HFF-Myc (cell line): ENCODE measurements around the gene REEP1.

ENCODE experiments used
- DNase-seq: peaks from one replicate; pipeline ENCODE4 v3.0.0-alpha.2; 2011; ENCODE audit warnings: low read depth; ENCODE audit errors: extremely low read depth
- H3K4me3 ChIP-seq: replicated peaks from 2 replicates; pipeline ENCODE4 v1.5.1; 2011; ENCODE audit warnings: low read depth, mild to moderate bottlenecking, control low read depth, low read length
- TF ChIP-seq, protein P1 (sequence below): IDR thresholded peaks from 2 replicates; pipeline ENCODE4 v1.5.1; 2012; ENCODE audit warnings: mild to moderate bottlenecking, low read depth, low read length, control low read depth; ENCODE audit errors: missing control alignments

Gene REEP1

DNA sequence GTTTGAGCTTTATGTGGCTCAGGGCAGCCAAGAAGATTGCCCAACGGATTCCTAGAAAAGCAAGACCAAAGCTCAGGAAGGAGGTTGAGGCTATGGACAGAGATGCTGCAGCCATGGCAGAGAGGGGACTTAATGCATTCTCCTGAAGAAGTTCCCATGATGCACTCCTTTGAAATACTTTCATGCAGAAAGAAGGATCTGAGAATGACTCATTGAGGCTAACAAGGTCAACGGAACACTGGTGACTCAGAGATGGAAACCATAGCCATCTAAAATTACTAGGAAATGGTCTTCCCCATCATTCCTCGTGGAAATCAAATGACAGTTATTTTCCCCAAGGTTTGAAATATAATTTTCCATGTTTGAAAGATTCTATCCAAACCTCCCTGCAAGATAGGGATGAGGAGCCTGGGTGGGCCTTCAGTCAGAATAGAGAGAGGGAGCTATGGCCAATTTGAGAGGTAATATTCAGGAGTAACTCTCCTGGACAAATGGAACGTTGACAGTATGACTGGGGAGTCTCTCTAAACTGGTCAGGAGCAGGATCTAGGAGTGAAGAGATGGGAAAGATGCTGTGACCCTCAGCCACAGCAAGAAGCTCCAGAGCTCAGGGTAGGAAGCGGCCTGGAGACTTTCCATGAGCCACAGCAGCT, 63.0 kb downstream of the REEP1 start:
- TF ChIP-seq, protein P1, sequence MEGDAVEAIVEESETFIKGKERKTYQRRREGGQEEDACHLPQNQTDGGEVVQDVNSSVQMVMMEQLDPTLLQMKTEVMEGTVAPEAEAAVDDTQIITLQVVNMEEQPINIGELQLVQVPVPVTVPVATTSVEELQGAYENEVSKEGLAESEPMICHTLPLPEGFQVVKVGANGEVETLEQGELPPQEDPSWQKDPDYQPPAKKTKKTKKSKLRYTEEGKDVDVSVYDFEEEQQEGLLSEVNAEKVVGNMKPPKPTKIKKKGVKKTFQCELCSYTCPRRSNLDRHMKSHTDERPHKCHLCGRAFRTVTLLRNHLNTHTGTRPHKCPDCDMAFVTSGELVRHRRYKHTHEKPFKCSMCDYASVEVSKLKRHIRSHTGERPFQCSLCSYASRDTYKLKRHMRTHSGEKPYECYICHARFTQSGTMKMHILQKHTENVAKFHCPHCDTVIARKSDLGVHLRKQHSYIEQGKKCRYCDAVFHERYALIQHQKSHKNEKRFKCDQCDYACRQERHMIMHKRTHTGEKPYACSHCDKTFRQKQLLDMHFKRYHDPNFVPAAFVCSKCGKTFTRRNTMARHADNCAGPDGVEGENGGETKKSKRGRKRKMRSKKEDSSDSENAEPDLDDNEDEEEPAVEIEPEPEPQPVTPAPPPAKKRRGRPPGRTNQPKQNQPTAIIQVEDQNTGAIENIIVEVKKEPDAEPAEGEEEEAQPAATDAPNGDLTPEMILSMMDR: no peak
- no peak overlapping the region for H3K4me3 ChIP-seq
- peak; percentile 45 for DNase-seq

DNA sequence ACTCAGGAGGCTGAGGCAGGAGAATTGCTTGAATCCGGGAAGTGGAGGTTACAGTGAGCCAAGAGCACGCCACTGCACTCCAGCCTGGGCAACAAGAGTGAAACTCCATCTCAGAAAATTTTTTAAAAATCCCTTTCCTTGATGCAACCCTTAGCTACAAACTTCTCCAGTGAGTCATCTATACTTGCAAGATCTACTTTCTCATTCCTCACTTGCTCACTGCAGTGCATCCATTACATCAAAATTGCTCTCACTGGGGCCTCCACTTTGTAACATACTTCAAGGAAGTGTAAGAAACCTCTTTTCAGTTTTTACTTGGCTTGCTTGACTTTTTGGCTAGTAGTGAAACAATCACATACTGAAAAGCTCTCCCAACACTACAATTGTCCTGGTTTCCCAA, 65.3 kb downstream of the REEP1 start:
- TF ChIP-seq, protein P1: no peak
- DNase-seq: no peak
- H3K4me3 ChIP-seq: no peak overlapping the region

GRCh38 chr2:86271248-86271647, 66.2 kb downstream of the REEP1 start:
- TF ChIP-seq, protein P1: no peak
- no peak for DNase-seq
- H3K4me3 ChIP-seq: no peak overlapping the region

GRCh38 chr2:86263956-86264355, 73.5 kb downstream of the REEP1 start:
- TF ChIP-seq, protein P1: no peak
- DNase-seq: no peak
- H3K4me3 ChIP-seq: no peak overlapping the region

DNA sequence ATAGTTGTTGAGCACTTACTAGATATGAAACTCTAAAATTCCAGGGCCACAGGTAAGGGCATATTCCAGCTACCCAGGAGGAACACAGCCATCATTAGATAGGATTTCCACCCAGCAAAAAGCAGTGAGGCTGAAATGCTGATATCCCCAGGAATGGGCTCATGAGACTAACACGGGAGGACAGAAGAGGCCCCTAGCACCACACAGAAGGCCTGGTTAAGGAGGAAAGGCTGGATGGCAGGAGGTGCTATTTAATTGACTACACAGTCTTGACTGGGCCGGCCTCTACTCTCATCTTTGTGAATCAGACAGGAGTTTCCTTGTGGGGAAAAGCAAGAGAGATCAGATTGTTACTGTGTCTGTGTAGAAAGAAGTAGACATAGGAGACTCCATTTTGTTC, 76.4 kb downstream of the REEP1 start:
- H3K4me3 ChIP-seq: no peak overlapping the region

GRCh38 chr2:86258106-86258505, 79.3 kb downstream of the REEP1 start:
- no peak overlapping the region for H3K4me3 ChIP-seq
- DNase-seq: no peak
- TF ChIP-seq, protein P1: no peak

More for the DNA sequence above, 76.4 kb downstream of the REEP1 start:
- DNase-seq: no peak
- TF ChIP-seq, protein P1: no peak

- no peak for DNase-seq
- TF ChIP-seq, protein P1: no peak
- H3K4me3 ChIP-seq: no peak overlapping the region
Observed at GRCh38 chr2:86256982-86257381, 80.4 kb downstream of the REEP1 start.
